HUES64 (cell line): ENCODE results near the gene IL17D.

ENCODE experiments used
- H3K27ac ChIP-seq: 2 replicates; pipeline ENCODE4 v1.7.0; 2013; ENCODE audit warnings: low read depth, low read length, inconsistent platforms
- H3K27me3 ChIP-seq: 2 replicates; pipeline ENCODE4 v1.6.1; 2013; ENCODE audit warnings: mild to moderate bottlenecking, low read length; ENCODE audit not compliant: insufficient read depth
- H3K36me3 ChIP-seq: 2 replicates; pipeline ENCODE4 v1.6.1; 2013; ENCODE audit warnings: mild to moderate bottlenecking, low read length; ENCODE audit not compliant: insufficient read depth
- H3K4me1 ChIP-seq: 2 replicates; pipeline ENCODE4 v1.6.1; 2013; ENCODE audit warnings: mild to moderate bottlenecking, low read length, moderate library complexity; ENCODE audit not compliant: insufficient read depth
- H3K4me3 ChIP-seq: 2 replicates; pipeline ENCODE4 v1.5.1; 2013; ENCODE audit warnings: mild to moderate bottlenecking, low read length, moderate library complexity
- H3K9ac ChIP-seq: 2 replicates; pipeline ENCODE4 v1.6.1; 2013; ENCODE audit warnings: mild to moderate bottlenecking, low read depth, low read length
- H3K9me3 ChIP-seq: 2 replicates; pipeline ENCODE4 v1.6.1; 2013; ENCODE audit warnings: low read depth, low read length; ENCODE audit not compliant: insufficient read depth
- WGBS: fragments of 150-250, 120-280 bp; methylation state at CpG from one replicate; pipeline ENCODE4 v1.1.7; 2013; ENCODE audit warnings: missing lambda C conversion rate; 5-methylcytosine and 5-hydroxymethylcytosine counted together

The IL17D gene

GRCh38 chr13:20709782-20710181, 6.3 kb downstream of the IL17D start:
- Histone ChIP-seq H3K4me1 (peaks cover 13% of the 10 kb centered on the region), H3K27ac (no peak overlapping the region), H3K36me3 (no peaks in the 10 kb centered on the region), H3K9ac (no peak overlapping the region), H3K9me3 (no peaks in the 10 kb centered on the region), H3K27me3 (peaks cover 12% of the 10 kb centered on the region), H3K4me3 (no peak overlapping the region)
- WGBS: 85% methylated on average over 4 of the region's 4 CpGs

GRCh38 chr13:20711301-20712044, 8.0 kb downstream of the IL17D start:
- H3K36me3 ChIP-seq: no peaks in the 10 kb centered on the region
- H3K27me3 ChIP-seq: peaks cover 10% of the 10 kb centered on the region
- peaks cover 16% of the 10 kb centered on the region for H3K4me1 ChIP-seq
- 85% methylated on average over 13 of the region's 13 CpGs for WGBS
- H3K27ac ChIP-seq: no peak overlapping the region
- H3K9me3 ChIP-seq: no peaks in the 10 kb centered on the region
- no peak overlapping the region for H3K9ac ChIP-seq
- no peak overlapping the region for H3K4me3 ChIP-seq

- H3K36me3 ChIP-seq: no peaks in the 10 kb centered on the region
- no peak overlapping the region for H3K27ac ChIP-seq
- H3K4me3 ChIP-seq: peak overlapping the region; percentile 25
- H3K9ac ChIP-seq: peak overlapping the region; percentile 43
- H3K9me3 ChIP-seq: no peaks in the 10 kb centered on the region
- peaks cover 26% of the 10 kb centered on the region for H3K4me1 ChIP-seq
- 47% methylated on average over 11 of the region's 11 CpGs for WGBS
- H3K27me3 ChIP-seq: peaks cover 19% of the 10 kb centered on the region
These were observed 9.5 kb downstream of the IL17D start for GRCh38 chr13:20713014-20713376.

- Histone ChIP-seq H3K4me3 (no peak overlapping the region), H3K27ac (no peak overlapping the region), H3K27me3 (peaks cover 19% of the 10 kb centered on the region), H3K9ac (no peak overlapping the region), H3K9me3 (no peaks in the 10 kb centered on the region), H3K4me1 (peaks cover 26% of the 10 kb centered on the region), H3K36me3 (no peaks in the 10 kb centered on the region)
- WGBS: 84% methylated on average over 11 of the region's 11 CpGs
These were observed 10.3 kb downstream of the IL17D start for GRCh38 chr13:20713751-20714150.

- Histone ChIP-seq H3K27me3 (peaks cover 19% of the 10 kb centered on the region), H3K36me3 (no peaks in the 10 kb centered on the region), H3K27ac (no peak overlapping the region), H3K9me3 (no peaks in the 10 kb centered on the region), H3K4me1 (peaks cover 26% of the 10 kb centered on the region), H3K9ac (no peak overlapping the region), H3K4me3 (no peak overlapping the region)
- 89% methylated on average over 8 of the region's 8 CpGs for WGBS
These were observed 10.7 kb downstream of the IL17D start for GRCh38 chr13:20714161-20714560.

- no peaks in the 10 kb centered on the region for H3K36me3 ChIP-seq
- H3K4me3 ChIP-seq: no peak overlapping the region
- H3K9me3 ChIP-seq: no peaks in the 10 kb centered on the region
- WGBS: 90% methylated on average over 8 of the region's 9 CpGs
- H3K9ac ChIP-seq: no peak overlapping the region
- H3K27me3 ChIP-seq: peaks cover 24% of the 10 kb centered on the region
- peaks cover 26% of the 10 kb centered on the region for H3K4me1 ChIP-seq
- no peak overlapping the region for H3K27ac ChIP-seq
These were observed 11.2 kb downstream of the IL17D start for GRCh38 chr13:20714563-20715329.

GRCh38 chr13:20715330-20715712, 11.8 kb downstream of the IL17D start:
- Histone ChIP-seq H3K27ac (no peak overlapping the region), H3K27me3 (peaks cover 30% of the 10 kb centered on the region), H3K4me3 (no peak overlapping the region), H3K4me1 (peaks cover 26% of the 10 kb centered on the region), H3K9me3 (no peaks in the 10 kb centered on the region), H3K9ac (no peak overlapping the region), H3K36me3 (no peaks in the 10 kb centered on the region)
- WGBS: 91% methylated on average over 6 of the region's 6 CpGs

- Histone ChIP-seq H3K27ac (no peak overlapping the region), H3K27me3 (peaks cover 45% of the 10 kb centered on the region), H3K9me3 (no peaks in the 10 kb centered on the region), H3K9ac (no peak overlapping the region), H3K4me3 (no peak overlapping the region), H3K4me1 (peaks cover 26% of the 10 kb centered on the region), H3K36me3 (no peaks in the 10 kb centered on the region)
- 25% methylated on average over 15 of the region's 15 CpGs for whole genome bisulfite sequencing
These were observed 13.5 kb downstream of the IL17D start for GRCh38 chr13:20716951-20717350.

- H3K4me3 ChIP-seq: no peak overlapping the region
- peaks cover 24% of the 10 kb centered on the region for H3K4me1 ChIP-seq
- H3K9me3 ChIP-seq: no peaks in the 10 kb centered on the region
- no peaks in the 10 kb centered on the region for H3K36me3 ChIP-seq
- WGBS: 90% methylated on average over 44 of the region's 44 CpGs
- H3K9ac ChIP-seq: no peak overlapping the region
- H3K27ac ChIP-seq: no peak overlapping the region
- H3K27me3 ChIP-seq: peaks cover 53% of the 10 kb centered on the region
These were observed 14.4 kb downstream of the IL17D start for GRCh38 chr13:20717581-20718542.

GRCh38 chr13:20718958-20719566, 15.6 kb downstream of the IL17D start:
- 91% methylated on average over 12 of the region's 12 CpGs for WGBS
- H3K9me3 ChIP-seq: no peaks in the 10 kb centered on the region
- H3K27ac ChIP-seq: no peak overlapping the region
- H3K36me3 ChIP-seq: no peaks in the 10 kb centered on the region
- H3K27me3 ChIP-seq: peaks cover 52% of the 10 kb centered on the region
- H3K9ac ChIP-seq: no peak overlapping the region
- peaks cover 13% of the 10 kb centered on the region; the same call in 1 of the 2 replicates for H3K4me1 ChIP-seq
- H3K4me3 ChIP-seq: no peak overlapping the region
